Esophagus (tissue), 2 donors: ENCODE results near the gene TAB2. TPM values are rescaled to one million over a fixed set of nuclear protein-coding genes. Genes with fewer than 3 reads are reported as not detected.

ENCODE experiments used
- H3K27ac ChIP-seq, 2 donors: one replicate each; pipeline ENCODE4 v1.5.1; 2013; ENCODE audit warnings: low read depth in 2 of 2, mild to moderate bottlenecking in 2 of 2, inconsistent platforms in 1 of 2, low read length in 1 of 2, moderate library complexity in 1 of 2
- H3K27me3 ChIP-seq, 2 donors: one replicate each; pipeline ENCODE4 v1.6.1; 2013; ENCODE audit warnings: low read length in 2 of 2, control low read depth in 1 of 2, mild to moderate bottlenecking in 1 of 2; ENCODE audit not compliant: insufficient read depth in 2 of 2, control insufficient read depth in 1 of 2
- H3K36me3 ChIP-seq, 2 donors: one replicate each; pipeline ENCODE4 v1.6.1; 2013; ENCODE audit warnings: low read length in 1 of 2; ENCODE audit not compliant: control insufficient read depth in 2 of 2, insufficient read depth in 2 of 2
- H3K4me1 ChIP-seq, 2 donors: one replicate each; pipeline ENCODE4 v1.6.1; 2013; ENCODE audit warnings: low read length in 1 of 2; ENCODE audit not compliant: control insufficient read depth in 2 of 2, insufficient read depth in 2 of 2
- H3K4me3 ChIP-seq, 2 donors: one replicate each; pipeline ENCODE4 v1.5.1; 2013; ENCODE audit warnings: low read length in 2 of 2, mild to moderate bottlenecking in 2 of 2, low read depth in 1 of 2, moderate library complexity in 1 of 2
- H3K9me3 ChIP-seq, 2 donors: one replicate each; pipeline ENCODE4 v1.6.1; 2013; ENCODE audit warnings: mild to moderate bottlenecking in 2 of 2, low read depth in 1 of 2, low read length in 1 of 2, moderate library complexity in 1 of 2; ENCODE audit not compliant: control insufficient read depth in 2 of 2, insufficient read depth in 1 of 2
- WGBS, 2 donors: extraction: QIAGEN DNeasy Blood & Tissue Kit; methylation state at CpG; one replicate each; pipeline ENCODE4 v1.1.7; 2013; 5-methylcytosine and 5-hydroxymethylcytosine counted together
- polyA plus RNA-seq, 2 donors: library from polyadenylated mRNA; stranded (reverse); fragments of 200-250 nt; gene quantifications; one replicate each; pipeline ENCODE4 v1.2.3, GENCODE V29; 2013
- donor health status: healthy with polysubstance abuse.
- donor health status: Bipolar disorder and iron deficiency.

TAB2 gene
- polyA plus RNA-seq, 2 donors, result 18.5 to 18.6 TPM

DNA sequence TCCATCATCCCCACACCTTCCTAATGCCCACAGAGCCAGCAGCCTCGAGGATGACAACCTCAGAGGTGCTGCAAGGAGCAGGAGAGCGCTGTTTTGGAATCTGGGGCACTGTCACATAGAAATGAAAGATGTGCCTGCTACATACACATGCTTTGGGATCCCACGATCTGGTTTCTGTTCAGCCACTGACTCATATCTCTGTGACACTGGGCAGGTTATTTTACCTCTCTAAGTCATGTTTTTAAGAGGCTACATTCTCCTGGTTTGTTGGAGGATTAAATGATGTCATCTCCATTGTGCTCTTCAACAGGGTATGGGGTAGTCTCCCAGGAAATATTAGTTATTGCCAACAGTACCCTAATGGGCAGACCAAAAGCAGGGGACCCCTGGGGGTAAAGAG is 32.6 kb upstream of the TAB2 start:
- no peaks in the 10 kb centered on the region for H3K4me1 ChIP-seq
- no peaks in the 10 kb centered on the region for H3K36me3 ChIP-seq
- 64 to 69% methylated on average over 3 of the region's 3 CpGs for WGBS, 2 donors
- H3K9me3 ChIP-seq, result no peaks in the 10 kb centered on the region
- H3K4me3 ChIP-seq, result no peak overlapping the region
- H3K27ac ChIP-seq, result no peak overlapping the region
- H3K27me3 ChIP-seq, result no peaks in the 10 kb centered on the region

DNA sequence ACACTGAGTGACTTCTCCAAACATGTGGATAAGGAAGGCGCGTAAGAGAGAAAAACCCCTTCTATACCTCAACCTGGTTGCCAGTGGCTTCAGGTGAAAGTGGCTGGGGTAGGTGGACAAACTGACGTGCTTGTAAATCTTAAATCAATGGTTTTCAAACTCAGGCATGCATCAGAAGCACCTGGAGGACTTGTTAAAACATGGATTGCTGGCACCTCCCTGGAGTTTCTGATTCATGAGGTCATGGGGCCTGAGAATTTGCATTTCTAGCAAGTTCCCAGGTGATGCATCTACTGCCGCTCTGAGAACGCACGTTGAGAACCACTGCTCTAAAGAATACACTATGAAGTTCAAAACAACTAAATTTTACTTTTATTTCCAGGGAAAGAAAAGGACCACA is 31.9 kb upstream of the TAB2 start:
- Histone ChIP-seq H3K4me1 (no peaks in the 10 kb centered on the region), H3K27me3 (no peaks in the 10 kb centered on the region), H3K36me3 (no peaks in the 10 kb centered on the region), H3K9me3 (no peaks in the 10 kb centered on the region), H3K4me3 (no peak overlapping the region), H3K27ac (no peak overlapping the region)
- 65 to 84% methylated on average over 6 of the region's 6 CpGs for WGBS, 2 donors

DNA sequence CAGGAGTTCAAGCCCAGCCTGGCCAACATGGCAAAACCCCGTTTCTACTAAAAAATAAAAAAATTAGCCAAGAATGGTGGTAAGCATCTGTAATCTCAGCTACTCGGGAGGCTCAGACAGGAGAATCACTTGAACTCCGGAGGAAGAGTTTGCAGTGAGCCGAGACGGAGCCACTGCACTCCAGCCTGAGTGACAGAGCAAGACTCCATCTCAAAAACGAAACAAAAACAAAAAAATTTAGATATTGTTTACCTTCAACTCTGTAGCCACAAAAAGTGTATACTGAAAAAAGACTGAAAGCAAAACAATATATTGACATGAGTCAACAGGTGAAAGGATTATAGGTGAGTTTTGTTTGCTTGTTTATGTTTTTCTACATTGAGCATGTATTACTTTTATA is 30.6 kb upstream of the TAB2 start:
- no peaks in the 10 kb centered on the region for H3K27me3 ChIP-seq
- no peaks in the 10 kb centered on the region for H3K36me3 ChIP-seq
- H3K27ac ChIP-seq, result no peak overlapping the region
- H3K4me1 ChIP-seq, result no peaks in the 10 kb centered on the region
- 85 to 86% methylated on average over 6 of the region's 6 CpGs for WGBS, 2 donors
- H3K9me3 ChIP-seq, result no peaks in the 10 kb centered on the region
- no peak overlapping the region for H3K4me3 ChIP-seq

DNA sequence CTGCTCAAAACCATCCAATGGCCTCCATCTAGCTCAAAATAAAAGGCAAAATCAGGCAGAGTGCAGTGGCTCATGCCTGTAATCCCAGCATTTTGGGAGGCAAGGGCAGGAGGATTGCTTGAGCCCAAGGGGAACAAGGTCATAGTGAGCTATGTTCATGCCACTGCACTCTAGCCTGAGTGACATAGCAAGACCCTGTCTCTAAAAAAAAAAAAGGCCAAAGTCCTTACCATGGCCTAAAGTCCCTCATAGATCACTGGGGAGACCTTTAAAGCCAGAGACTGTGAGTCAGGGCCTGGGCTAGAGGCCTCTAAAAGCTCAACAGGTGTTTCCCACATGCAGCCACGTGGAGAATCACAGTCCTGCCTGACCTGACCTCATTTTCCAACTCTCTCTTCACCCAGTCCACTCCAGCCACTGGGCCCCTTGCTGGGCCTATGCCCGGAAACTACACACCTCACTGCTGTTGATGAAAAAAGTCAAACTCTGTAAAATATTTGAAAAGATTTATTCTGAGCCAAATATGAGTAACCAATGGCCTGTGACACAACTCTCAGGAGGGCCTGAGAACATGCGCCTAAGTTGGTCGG is 28.2 kb upstream of the TAB2 start:
- Histone ChIP-seq H3K4me3 (no peak overlapping the region), H3K36me3 (no peaks in the 10 kb centered on the region), H3K27me3 (no peaks in the 10 kb centered on the region), H3K9me3 (no peaks in the 10 kb centered on the region), H3K27ac (no peak overlapping the region), H3K4me1 (no peaks in the 10 kb centered on the region)
- 83 to 87% methylated on average over 4 of the region's 4 CpGs for WGBS, 2 donors

DNA sequence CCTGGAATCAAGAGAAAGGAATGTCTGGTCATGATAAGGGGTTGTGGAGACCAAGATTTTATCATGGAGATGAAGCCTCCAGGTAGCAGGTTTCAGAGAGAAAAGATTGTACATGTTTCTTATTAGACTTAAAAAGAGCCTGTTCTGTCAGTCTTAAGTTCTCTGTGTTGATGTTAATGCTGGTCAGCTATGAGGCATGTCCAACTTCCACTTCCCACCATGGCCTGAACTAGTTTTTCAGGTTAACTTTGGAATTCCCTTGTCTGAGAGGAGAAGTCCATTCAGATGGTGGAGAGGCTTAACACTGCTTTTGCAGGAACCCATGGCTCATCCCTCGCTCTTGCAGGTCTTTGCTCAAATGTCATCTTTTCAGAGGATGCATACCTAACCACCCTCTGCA is 27.5 kb upstream of the TAB2 start:
- H3K36me3 ChIP-seq, result no peaks in the 10 kb centered on the region

DNA sequence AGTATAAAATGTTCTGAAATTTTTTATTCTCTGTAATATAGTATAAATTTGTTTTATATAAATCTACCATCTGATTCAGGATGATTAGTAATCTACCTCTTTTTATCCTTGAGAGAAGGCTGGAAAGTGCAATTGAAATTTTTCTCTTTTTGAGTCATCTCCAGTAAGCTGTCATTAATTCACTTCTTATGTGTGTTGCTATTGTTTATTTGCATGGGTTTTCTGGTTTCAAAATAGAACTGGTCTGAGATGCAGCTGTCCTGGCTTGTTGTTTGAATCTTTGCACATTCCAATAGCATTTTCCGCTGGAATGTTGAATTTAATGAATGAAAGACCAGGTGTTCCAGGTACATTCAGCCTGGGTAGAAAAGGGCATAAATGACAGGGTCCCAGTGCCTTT is 24.3 kb upstream of the TAB2 start:
- 67 to 70% methylated on average over 1 of the region's 1 CpG for WGBS, 2 donors
- Histone ChIP-seq H3K36me3 (no peaks in the 10 kb centered on the region), H3K27me3 (no peaks in the 10 kb centered on the region), H3K9me3 (no peaks in the 10 kb centered on the region), H3K4me3 (no peak overlapping the region), H3K27ac (no peak overlapping the region), H3K4me1 (no peaks in the 10 kb centered on the region)

More for the DNA sequence above, 27.5 kb upstream of the TAB2 start:
- Histone ChIP-seq H3K27me3 (no peaks in the 10 kb centered on the region), H3K4me3 (no peak overlapping the region), H3K4me1 (no peaks in the 10 kb centered on the region), H3K27ac (no peak overlapping the region), H3K9me3 (no peaks in the 10 kb centered on the region)
- WGBS, 2 donors, result 96% methylated on average over 1 of the region's 1 CpG

DNA sequence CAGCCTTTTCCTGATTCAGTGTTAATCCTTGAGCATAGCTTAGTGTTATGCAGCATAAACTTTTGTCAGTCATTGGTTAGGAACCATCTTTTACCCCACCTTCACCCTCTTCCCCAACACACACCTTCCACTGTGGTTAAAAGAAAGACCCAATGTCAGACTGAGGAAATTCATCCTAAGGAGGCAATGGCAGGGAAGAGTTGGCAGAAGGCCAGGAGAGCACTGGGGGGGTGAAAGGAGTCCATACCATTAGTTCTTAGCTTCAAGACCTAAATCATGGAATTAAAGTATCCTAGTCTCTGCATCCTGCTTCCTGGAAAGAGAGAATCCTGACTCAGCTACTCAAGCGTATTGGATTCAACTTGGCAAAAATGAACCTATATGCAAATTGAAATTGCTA is 16.9 kb upstream of the TAB2 start:
- Histone ChIP-seq H3K27me3 (no peaks in the 10 kb centered on the region), H3K4me1 (no peaks in the 10 kb centered on the region), H3K9me3 (no peaks in the 10 kb centered on the region), H3K4me3 (no peak overlapping the region), H3K27ac (no peak overlapping the region), H3K36me3 (no peaks in the 10 kb centered on the region)
- WGBS, 2 donors, result 94 to 99% methylated on average over 1 of the region's 1 CpG

DNA sequence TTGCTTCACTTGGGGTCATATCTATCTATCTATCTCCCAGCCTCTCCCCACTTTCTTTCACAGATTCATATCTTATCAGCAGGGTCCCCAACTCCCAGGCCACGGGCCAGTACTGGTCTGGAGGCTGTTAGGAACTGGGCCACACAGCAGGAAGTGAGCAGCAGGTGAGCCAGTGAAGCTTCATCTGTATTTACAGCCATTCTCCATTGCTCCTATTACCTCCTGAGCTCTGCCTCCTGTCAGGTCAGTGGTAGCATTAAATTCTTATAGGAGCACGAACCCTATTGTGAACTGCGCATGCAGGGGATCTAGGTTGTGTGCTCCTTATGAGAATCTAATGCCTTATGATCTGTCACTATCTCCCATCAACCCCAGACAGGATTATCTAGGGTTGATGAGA is 14.8 kb upstream of the TAB2 start:
- no peaks in the 10 kb centered on the region for H3K36me3 ChIP-seq
- H3K4me3 ChIP-seq, result no peak overlapping the region
- no peaks in the 10 kb centered on the region for H3K4me1 ChIP-seq
- WGBS, 2 donors, result 92 to 94% methylated on average over 3 of the region's 3 CpGs
- no peaks in the 10 kb centered on the region for H3K27me3 ChIP-seq
- H3K9me3 ChIP-seq, result no peaks in the 10 kb centered on the region
- no peak overlapping the region for H3K27ac ChIP-seq

DNA sequence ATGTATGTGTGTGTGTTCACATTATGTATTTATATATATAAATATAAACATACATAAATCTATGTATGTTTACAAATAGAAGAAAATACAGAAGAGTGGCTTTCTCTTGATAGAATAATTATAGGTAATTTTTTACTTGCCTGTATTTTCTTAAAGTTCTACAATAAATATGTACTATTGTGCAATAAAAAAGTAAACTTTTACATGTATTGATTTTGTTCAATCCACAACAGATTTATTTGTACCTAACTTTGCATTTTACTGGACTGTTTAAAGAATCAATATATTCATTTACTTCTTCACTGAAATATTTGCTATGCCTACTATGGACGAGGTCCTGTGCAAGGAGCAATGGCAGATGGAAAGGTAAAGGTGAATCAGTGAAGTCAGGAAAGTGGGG is 14.0 kb upstream of the TAB2 start:
- no peak overlapping the region for H3K4me3 ChIP-seq
- 81 to 86% methylated on average over 1 of the region's 1 CpG for WGBS, 2 donors

DNA sequence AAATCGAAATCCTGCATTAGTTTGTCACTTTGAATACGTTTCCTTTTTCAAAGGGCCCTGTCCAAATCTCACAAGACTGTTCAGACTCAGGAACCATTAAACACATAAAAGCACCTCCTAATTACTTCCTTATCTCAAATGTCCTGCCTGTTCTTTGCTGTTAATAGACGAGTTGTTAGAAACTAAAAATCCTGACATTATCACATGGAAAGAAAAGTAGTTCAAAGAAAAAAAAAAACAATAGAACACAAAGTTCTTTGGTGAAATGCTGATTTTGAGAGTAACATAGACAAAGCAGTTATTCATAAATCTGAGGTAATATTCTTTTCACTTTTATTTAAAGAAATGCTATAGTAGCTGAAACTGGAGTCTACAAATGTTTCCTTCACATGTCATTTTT is 12.1 kb upstream of the TAB2 start:
- Histone ChIP-seq H3K4me1 (no peaks in the 10 kb centered on the region), H3K36me3 (no peaks in the 10 kb centered on the region), H3K4me3 (no peak overlapping the region), H3K27ac (no peak overlapping the region), H3K27me3 (no peaks in the 10 kb centered on the region), H3K9me3 (no peaks in the 10 kb centered on the region)
- 52 to 62% methylated on average over 3 of the region's 3 CpGs for WGBS, 2 donors

More for the DNA sequence above, 14.0 kb upstream of the TAB2 start:
- H3K27me3 ChIP-seq, result no peaks in the 10 kb centered on the region
- H3K4me1 ChIP-seq, result no peaks in the 10 kb centered on the region
- H3K9me3 ChIP-seq, result no peaks in the 10 kb centered on the region
- no peaks in the 10 kb centered on the region for H3K36me3 ChIP-seq
- no peak overlapping the region for H3K27ac ChIP-seq
